PC-9 (cell line): ENCODE results near the gene GH1.

Experiments
- CTCF ChIP-seq: fragments of 200-600 bp; sonication (generic); conservative IDR thresholded peaks from 2 replicates; pipeline ENCODE4 v1.6.1; 2017; ENCODE audit warnings: mixed run types, antibody characterized with exemption, mild to moderate bottlenecking, moderate library complexity
- EZH2 ChIP-seq: fragments of 200-600 bp; sonication (generic); IDR thresholded peaks from 2 replicates; pipeline ENCODE4 v1.8.0; 2017; ENCODE audit warnings: antibody characterized with exemption, low read depth

DNA sequence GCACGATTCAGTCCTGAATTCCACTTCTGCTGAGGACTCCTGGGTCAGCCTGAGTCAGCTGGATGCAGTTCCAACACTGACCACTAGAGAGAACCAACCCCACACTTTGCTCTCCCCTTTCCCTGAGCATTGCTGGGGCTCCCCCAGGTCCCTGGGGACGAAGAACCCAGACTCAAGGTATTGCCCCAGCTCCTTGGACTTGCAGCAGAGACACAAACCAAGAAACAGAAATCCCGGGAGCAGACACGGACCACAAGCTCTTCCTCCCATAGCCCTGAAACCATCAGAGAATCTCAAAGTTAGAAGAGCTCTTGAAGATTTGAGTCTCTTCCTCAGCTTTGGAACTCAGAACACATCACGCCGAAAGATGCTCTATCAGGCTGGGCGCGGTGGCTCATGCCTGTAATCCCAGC, 678 bp upstream of the GH1 start:
- peak; percentile 96 for TF ChIP-seq CTCF
- TF ChIP-seq EZH2, result no peak
